Activated CD4-positive, alpha-beta T cell treated with anti-CD3 and anti-CD28 coated beads, Interleukin-2, amount 50 U/mL, for 4 hours (primary cell): ENCODE data around the gene BUB1.
"Not testable (repeated sequence)": the region's sequence is repeated elsewhere in the genome, so short reads cannot be mapped to it uniquely, and the experiment has no call there.

ENCODE experiments used
- DNase-seq, 2 experiments: peaks; one replicate each; pipeline ENCODE4 v3.0.0-alpha.2; 2020

The BUB1 gene

GRCh38 chr2:110589677-110590330 lies 88.1 kb downstream of the BUB1 start:
- DNase-seq, result not testable (repeated sequence)

- not testable (repeated sequence) for DNase-seq
Measured at GRCh38 chr2:110588520-110588919, 89.3 kb downstream of the BUB1 start.
